Heart right ventricle (tissue), 16 donors: ENCODE results near the gene PRKAG1. TPM values are rescaled to one million over a fixed set of nuclear protein-coding genes. Genes with fewer than 3 reads are reported as not detected.
A peak's percentile ranks its signal among the peaks of the same experiment; 100 is the strongest.

Experiments
- ATAC-seq, 8 donors: fragments of 200-7000 bp; cut with Tn5 transposase; one replicate each; pipeline ENCODE4 v1.9.1; 2020; ENCODE audit warnings: mild to moderate bottlenecking in 8 of 8, moderate library complexity in 8 of 8, moderate number of reproducible peaks in 1 of 8
- DNase-seq, 2 donors: peaks; one replicate each; pipeline ENCODE4 v3.0.0-alpha.2; 2020
- H3K27ac ChIP-seq, 10 donors: fragments of 200-600 bp; sonication (generic) in 2 of 10; one replicate each; pipeline versions ENCODE4 v1.5.0 to v1.8.0; 2020 to 2022; ENCODE audit warnings: mild to moderate bottlenecking in 3 of 10
- H3K27me3 ChIP-seq, 7 donors: fragments of 200-600 bp; one replicate each; pipeline ENCODE4 v1.8.0; 2021 to 2022; ENCODE audit warnings: mild to moderate bottlenecking in 2 of 7
- H3K36me3 ChIP-seq, 9 donors: fragments of 200-600 bp; sonication (generic) in 1 of 9; one replicate each; pipeline versions ENCODE4 v1.5.0 to v1.8.0; 2020 to 2022; ENCODE audit warnings: mild to moderate bottlenecking in 2 of 9
- H3K4me1 ChIP-seq, 9 donors: fragments of 200-600 bp; sonication (generic) in 1 of 9; one replicate each; pipeline versions ENCODE4 v1.5.0 to v1.8.0; 2020 to 2022; ENCODE audit warnings: mild to moderate bottlenecking in 4 of 9
- H3K4me3 ChIP-seq, 10 donors: fragments of 200-600 bp; sonication (generic) in 2 of 10; one replicate each; pipeline versions ENCODE4 v1.5.0 to v1.8.0; 2020 to 2022; ENCODE audit warnings: mild to moderate bottlenecking in 7 of 10, moderate library complexity in 2 of 10
- H3K9me3 ChIP-seq, 11 donors: fragments of 200-600 bp in 10 of 11; sonication (generic) in 2 of 11; one replicate each; pipeline versions ENCODE4 v1.5.0 to v1.8.0; 2013 to 2022; ENCODE audit warnings: mild to moderate bottlenecking in 2 of 11, control low read depth in 1 of 11, moderate library complexity in 1 of 11
- WGBS, 2 donors: extraction: QIAGEN DNeasy Blood & Tissue Kit; methylation state at CpG; one replicate each; pipeline ENCODE4 v1.1.7; 2013; ENCODE audit warnings: inconsistent platforms in 1 of 2; 5-methylcytosine and 5-hydroxymethylcytosine counted together
- intact Hi-C, 10 donors: fragments of 100-400 bp; cut with DNase I; formaldehyde crosslinking; loops; one replicate each; pipeline versions ENCODE4 v1.11.1 to v1.14.2; 2022
- polyA plus RNA-seq, 2 donors: library from polyadenylated mRNA; stranded (reverse); fragments of 200-250 nt; gene quantifications; one replicate each; pipeline ENCODE4 v1.2.3, GENCODE V29; 2013
- total RNA-seq, 10 donors: library from RNA; stranded (reverse); fragmentation: NEBNext Ultra II Directional in 3 of 10; extraction: Animal tissue kit (Norgen Biotek cat#: 25700) in 3 of 10; gene quantifications; one replicate each; pipeline versions ENCODE4 v1.2.1 to v1.2.4, GENCODE V29; 2021 to 2023
- TF ChIP-seq, protein P1 (sequence below), 9 donors: fragments of 200-600 bp; sonication (generic) in 2 of 9; IDR thresholded peaks; one replicate each; pipeline versions ENCODE4 v1.5.0 to v1.8.0; 2021 to 2022; ENCODE audit warnings: antibody characterized with exemption in 9 of 9, mild to moderate bottlenecking in 5 of 9, moderate library complexity in 1 of 9
- donor health status: Arrhythmogenic right ventricular cardiomyopathy.
- donor health status: ischemic (EF 13 %, LVEDD 7.1; RV severe dilation, severe dysfunction).
- donor health status: healthy with polysubstance abuse.
- donor health status: DM: no; HTN: yes; CAD: no.
- donor health status: DM: no; HTN: no; CAD: no.
- donor health status: ischemic (EF 25% LVEDD 6.9; RV normal size, moderate dysfunction).
- donor health status: ischemic (EF 25% LVEDD 5.7; RV mildly dilated, moderate dysfunction).
- donor health status: healthy.
- donor health status: DM: yes; HTN: yes; CAD: no.
- donor health status: Ischemic cardiomyopathy.
- donor health status: ischemic (EF 35%, LVEDD 5.7; RV mildly dilated, moderate dysfunction).
- donor health status: nonischemic (EF 11% LVEDD 7.7; RV severe dilation, severe dysfunction).
- donor health status: DM: yes; HTN: yes; CAD: no.
- donor health status: PGD.
- donor health status: ischemic (EF 29% LVEDD 5.4; RV normal size, mild dysfunction).
- donor health status: nonischemic (EF 23%, LVEDD 6.1; RV moderate dilation, normal function).

The PRKAG1 gene
- total and polyA plus RNA-seq, 12 donors: 71.0 to 110 (median 95.6) TPM

DNA sequence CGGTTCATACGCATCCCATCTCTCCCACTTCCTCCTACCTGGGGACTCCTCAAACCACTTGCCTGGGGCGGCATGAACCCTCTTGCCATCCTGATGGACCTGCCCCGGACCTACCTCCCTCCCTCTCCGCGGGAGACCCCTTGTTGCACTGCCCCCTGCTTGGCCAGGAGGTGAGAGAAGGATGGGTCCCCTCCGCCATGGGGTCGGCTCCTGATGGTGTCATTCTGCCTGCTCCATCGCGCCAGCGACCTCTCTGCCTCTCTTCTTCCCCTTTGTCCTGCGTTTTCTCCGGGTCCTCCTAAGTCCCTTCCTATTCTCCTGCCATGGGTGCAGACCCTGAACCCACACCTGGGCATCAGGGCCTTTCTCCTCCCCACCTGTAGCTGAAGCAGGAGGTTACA lies 36.8 kb downstream of the PRKAG1 start:
- ATAC-seq (no peak), DNase-seq (no peak)
- 21 to 23% methylated on average over 13 of the region's 13 CpGs for WGBS, 2 donors
- Histone ChIP-seq H3K9me3 (no peaks in the 10 kb centered on the region), H3K4me1 (peaks cover 33 to 60% (median 46%) of the 10 kb centered on the region in 9 donors), H3K27me3 (peaks cover 40 to 100% (median 84%) of the 10 kb centered on the region in 7 donors), H3K4me3 (peak overlapping the region in 2 of 10 donors; percentile 30 to 45), H3K27ac (no peak overlapping the region), H3K36me3 (no peaks in the 10 kb centered on the region)
- TF ChIP-seq, protein P1, sequence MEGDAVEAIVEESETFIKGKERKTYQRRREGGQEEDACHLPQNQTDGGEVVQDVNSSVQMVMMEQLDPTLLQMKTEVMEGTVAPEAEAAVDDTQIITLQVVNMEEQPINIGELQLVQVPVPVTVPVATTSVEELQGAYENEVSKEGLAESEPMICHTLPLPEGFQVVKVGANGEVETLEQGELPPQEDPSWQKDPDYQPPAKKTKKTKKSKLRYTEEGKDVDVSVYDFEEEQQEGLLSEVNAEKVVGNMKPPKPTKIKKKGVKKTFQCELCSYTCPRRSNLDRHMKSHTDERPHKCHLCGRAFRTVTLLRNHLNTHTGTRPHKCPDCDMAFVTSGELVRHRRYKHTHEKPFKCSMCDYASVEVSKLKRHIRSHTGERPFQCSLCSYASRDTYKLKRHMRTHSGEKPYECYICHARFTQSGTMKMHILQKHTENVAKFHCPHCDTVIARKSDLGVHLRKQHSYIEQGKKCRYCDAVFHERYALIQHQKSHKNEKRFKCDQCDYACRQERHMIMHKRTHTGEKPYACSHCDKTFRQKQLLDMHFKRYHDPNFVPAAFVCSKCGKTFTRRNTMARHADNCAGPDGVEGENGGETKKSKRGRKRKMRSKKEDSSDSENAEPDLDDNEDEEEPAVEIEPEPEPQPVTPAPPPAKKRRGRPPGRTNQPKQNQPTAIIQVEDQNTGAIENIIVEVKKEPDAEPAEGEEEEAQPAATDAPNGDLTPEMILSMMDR (IDR thresholded peaks at IDR 0.05): no peak
- intact Hi-C loops: loop anchor here in 3 of 10 donors (10.0 kb wide), 3 partner anchors 47 to 127 kb away; partner anchors contain the start of genes DDX23 (in 1 of the 3) and FKBP11 (in 1 of the 3)

DNA sequence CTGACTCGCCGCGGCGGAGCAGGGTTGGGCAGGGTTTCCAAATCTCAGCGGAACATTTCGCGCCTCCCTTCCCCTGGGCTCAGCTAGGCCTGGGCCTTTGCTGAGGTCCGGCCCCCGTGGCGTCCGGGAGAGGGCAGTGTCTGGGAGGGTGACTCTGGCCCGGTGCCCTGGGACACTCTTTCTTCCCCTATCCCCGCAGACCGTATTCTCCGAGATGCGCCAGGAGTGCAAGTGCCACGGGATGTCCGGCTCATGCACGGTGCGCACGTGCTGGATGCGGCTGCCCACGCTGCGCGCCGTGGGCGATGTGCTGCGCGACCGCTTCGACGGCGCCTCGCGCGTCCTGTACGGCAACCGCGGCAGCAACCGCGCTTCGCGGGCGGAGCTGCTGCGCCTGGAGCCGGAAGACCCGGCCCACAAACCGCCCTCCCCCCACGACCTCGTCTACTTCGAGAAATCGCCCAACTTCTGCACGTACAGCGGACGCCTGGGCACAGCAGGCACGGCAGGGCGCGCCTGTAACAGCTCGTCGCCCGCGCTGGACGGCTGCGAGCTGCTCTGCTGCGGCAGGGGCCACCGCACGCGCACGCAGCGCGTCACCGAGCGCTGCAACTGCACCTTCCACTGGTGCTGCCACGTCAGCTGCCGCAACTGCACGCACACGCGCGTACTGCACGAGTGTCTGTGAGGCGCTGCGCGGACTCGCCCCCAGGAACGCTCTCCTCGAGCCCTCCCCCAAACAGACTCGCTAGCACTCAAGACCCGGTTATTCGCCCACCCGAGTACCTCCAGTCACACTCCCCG lies 37.4 kb downstream of the PRKAG1 start:
- intact Hi-C loops: loop anchor here in 3 of 10 donors (10.0 kb wide), 3 partner anchors 46 to 126 kb away; partner anchors contain the start of genes DDX23 (in 1 of the 3) and FKBP11 (in 1 of the 3)
- Histone ChIP-seq H3K36me3 (no peaks in the 10 kb centered on the region), H3K4me3 (peak overlapping the region in 8 of 10 donors; percentile 25 to 52 (median 42)), H3K9me3 (no peaks in the 10 kb centered on the region), H3K4me1 (peaks cover 33 to 58% (median 44%) of the 10 kb centered on the region in 9 donors), H3K27ac (peak overlapping the region in 1 of 10 donors; percentile 0), H3K27me3 (peaks cover 40 to 100% (median 84%) of the 10 kb centered on the region in 7 donors)
- WGBS, 2 donors: 1 to 3% methylated on average over 91 of the region's 91 CpGs
- peak in 4 of 8 donors; percentile 7 to 34 (median 19) for ATAC-seq
- TF ChIP-seq, protein P1 (IDR thresholded peaks at IDR 0.05): peak in 5 of 9 donors; percentile 7 to 35 (median 22)
- no peak for DNase-seq

DNA sequence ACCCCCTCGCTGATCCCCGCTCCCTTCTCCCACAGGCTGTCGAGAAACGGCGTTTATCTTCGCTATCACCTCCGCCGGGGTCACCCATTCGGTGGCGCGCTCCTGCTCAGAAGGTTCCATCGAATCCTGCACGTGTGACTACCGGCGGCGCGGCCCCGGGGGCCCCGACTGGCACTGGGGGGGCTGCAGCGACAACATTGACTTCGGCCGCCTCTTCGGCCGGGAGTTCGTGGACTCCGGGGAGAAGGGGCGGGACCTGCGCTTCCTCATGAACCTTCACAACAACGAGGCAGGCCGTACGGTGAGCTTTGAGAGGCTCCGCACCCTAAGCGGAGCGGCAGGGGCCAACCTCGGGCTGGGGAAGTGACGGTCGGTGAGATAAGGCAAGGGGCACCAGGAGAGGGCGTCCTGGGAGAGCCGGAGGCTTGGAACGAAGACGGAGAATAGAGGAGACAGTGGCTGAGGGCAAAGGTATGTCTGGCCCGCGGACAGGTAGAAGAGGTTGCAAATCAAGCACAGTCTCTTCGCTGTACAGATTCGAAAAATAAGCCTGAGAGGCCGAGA lies 38.1 kb downstream of the PRKAG1 start:
- ATAC-seq (peak in 1 of 8 donors; percentile 2), DNase-seq (no peak)
- Histone ChIP-seq H3K36me3 (no peaks in the 10 kb centered on the region), H3K27ac (peak overlapping the region in 1 of 10 donors; percentile 0), H3K4me3 (peak overlapping the region; percentile 2 to 52 (median 38)), H3K4me1 (peaks cover 33 to 51% (median 40%) of the 10 kb centered on the region in 9 donors), H3K9me3 (no peaks in the 10 kb centered on the region), H3K27me3 (peaks cover 40 to 100% (median 84%) of the 10 kb centered on the region in 7 donors)
- 2 to 3% methylated on average over 46 of the region's 46 CpGs for WGBS, 2 donors
- intact Hi-C loops: loop anchor here in 3 of 10 donors (10.0 kb wide), 3 partner anchors 46 to 126 kb away; partner anchors contain the start of genes DDX23 (in 1 of the 3) and FKBP11 (in 1 of the 3)
- TF ChIP-seq, protein P1 (IDR thresholded peaks at IDR 0.05): no peak
